HCT116 (cell line): ENCODE measurements around the gene OR1M1. TPM values are rescaled to one million over a fixed set of nuclear protein-coding genes. Genes with fewer than 3 reads are reported as not detected.

ENCODE experiments used
- ATAC-seq: fragments of 200-7000 bp; cut with Tn5 transposase; 2 replicates; pipeline ENCODE4 v1.9.1; 2020; ENCODE audit warnings: mild to moderate bottlenecking, moderate library complexity
- BruUV-seq: library from RNA; stranded (reverse); fragments of 400-500 nt; replicated peaks from 2 replicates; lab custom pipeline; 2021; lab: Mats Ljungman, UMichigan
- CTCF ChIA-PET: fragments of 300-600 bp; sonication (Branson Sonifier 250); formaldehyde crosslinking; loops from one replicate; lab custom pipeline; 2021; ENCODE audit warnings: antibody characterized with exemption; lab: Charles Lee
- POLR2A ChIA-PET: fragments of 300-600, 350-600 bp; sonication (Branson Sonifier 250); formaldehyde crosslinking; loops from one replicate; lab custom pipeline; 2021; ENCODE audit warnings: antibody characterized with exemption; lab: Charles Lee
- RAD21 ChIA-PET, 2 experiments: fragments of 300-600 bp; sonication (Branson Sonifier 250); formaldehyde crosslinking; loops; one replicate each; lab custom pipeline; 2023; ENCODE audit warnings: low total read pairs in 2 of 2; ENCODE audit not compliant: uncharacterized antibody in 2 of 2, unreplicated experiment in 2 of 2, low non-redundant PET in 1 of 2; lab: Charles Lee
- DNase-seq: peaks from one replicate; pipeline ENCODE4 v3.0.0-alpha.2; 2010; ENCODE audit warnings: low read depth, low spot score
- H2AFZ ChIP-seq: fragments of 200-600 bp; shearing (Covaris generic), sonication (generic); 2 replicates; pipeline ENCODE4 v1.6.1; 2017; ENCODE audit warnings: low read depth, mixed run types, mixed read lengths, antibody characterized with exemption, low read length; ENCODE audit not compliant: poor library complexity, severe bottlenecking
- H3K27ac ChIP-seq: 2 replicates; pipeline ENCODE4 v1.5.1; 2012; ENCODE audit warnings: low read depth, low read length
- H3K27me3 ChIP-seq: fragments of 200-600 bp; sonication (generic); 2 replicates; pipeline ENCODE4 v1.6.1; 2016; ENCODE audit warnings: mixed run types, low read length, mixed read lengths; ENCODE audit not compliant: insufficient read depth
- H3K36me3 ChIP-seq, 2 experiments: fragments of 200-500 bp in 1 of 2; fragments of 200-600 bp in 1 of 2; sonication (Bioruptor generic) in 1 of 2; sonication (generic) in 1 of 2; 2 replicates each; pipeline versions ENCODE4 v1.5.1 to v1.6.1; 2014 to 2016; ENCODE audit warnings: low read length in 2 of 2, inconsistent platforms in 1 of 2, mixed read lengths in 1 of 2, mixed run types in 1 of 2; ENCODE audit not compliant: insufficient read depth in 2 of 2, control insufficient read depth in 1 of 2
- H3K4me1 ChIP-seq, 2 experiments: fragments of 200-600 bp in 1 of 2; sonication (generic) in 1 of 2; 2 replicates each; pipeline versions ENCODE4 v1.5.1 to v1.6.1; 2012 to 2017; ENCODE audit warnings: low read length in 2 of 2, inconsistent platforms in 1 of 2, mild to moderate bottlenecking in 1 of 2, mixed read lengths in 1 of 2, mixed run types in 1 of 2, moderate library complexity in 1 of 2; ENCODE audit not compliant: insufficient read depth in 2 of 2, control insufficient read depth in 1 of 2
- H3K4me2 ChIP-seq: fragments of 200-600 bp; sonication (generic); 2 replicates; pipeline ENCODE4 v1.6.1; 2017; ENCODE audit warnings: mixed run types, low read length, mixed read lengths
- H3K4me3 ChIP-seq, 2 experiments: fragments of 200-600 bp in 1 of 2; sonication (generic) in 1 of 2; replicated peaks in 1 of 2; 2 replicates each; pipeline ENCODE4 v1.5.1; 2011 to 2016; ENCODE audit warnings: low read length in 2 of 2, control low read depth in 1 of 2, low read depth in 1 of 2, mild to moderate bottlenecking in 1 of 2, mixed read lengths in 1 of 2, mixed run types in 1 of 2
- H3K79me2 ChIP-seq: fragments of 200-600 bp; sonication (generic); 2 replicates; pipeline ENCODE4 v1.6.1; 2017; ENCODE audit warnings: mild to moderate bottlenecking, mixed run types, low read length, moderate library complexity, mixed read lengths; ENCODE audit not compliant: insufficient read depth
- H3K9ac ChIP-seq: fragments of 200-600 bp; sonication (generic); 2 replicates; pipeline ENCODE4 v1.6.1; 2016; ENCODE audit warnings: low read length, mixed read lengths
- H3K9me2 ChIP-seq: fragments of 200-600 bp; sonication (generic), shearing (Covaris generic); 2 replicates; pipeline ENCODE4 v1.6.1; 2017; ENCODE audit warnings: mixed run types, mild to moderate bottlenecking, moderate library complexity; ENCODE audit not compliant: insufficient read depth
- H3K9me3 ChIP-seq, 2 experiments: fragments of 200-500 bp in 1 of 2; fragments of 200-600 bp in 1 of 2; sonication (Bioruptor generic) in 1 of 2; sonication (generic) in 1 of 2; 2 replicates each; pipeline ENCODE4 v1.6.1; 2014 to 2017; ENCODE audit warnings: low read length in 2 of 2, mixed read lengths in 2 of 2, inconsistent platforms in 1 of 2, low read depth in 1 of 2, mild to moderate bottlenecking in 1 of 2, mixed run types in 1 of 2, moderate library complexity in 1 of 2; ENCODE audit not compliant: control insufficient read depth in 1 of 2, insufficient read depth in 1 of 2
- H4K20me1 ChIP-seq: fragments of 200-600 bp; sonication (generic), shearing (Covaris generic); 2 replicates; pipeline ENCODE4 v1.6.1; 2017; ENCODE audit warnings: mixed run types, mild to moderate bottlenecking, moderate library complexity; ENCODE audit not compliant: insufficient read depth
- CBX3 ChIP-seq: IDR thresholded peaks from 2 replicates; pipeline ENCODE4 v1.6.1; 2012; ENCODE audit warnings: low read depth
- EGR1 ChIP-seq: IDR thresholded peaks from 2 replicates; pipeline ENCODE4 v1.6.1; 2012; ENCODE audit warnings: low read depth
- FOSL1 ChIP-seq: IDR thresholded peaks from 2 replicates; pipeline ENCODE4 v1.6.1; 2012; ENCODE audit warnings: low read depth
- JUND ChIP-seq: IDR thresholded peaks from 2 replicates; pipeline ENCODE4 v1.6.1; 2012
- POLR2A ChIP-seq: IDR thresholded peaks from 2 replicates; pipeline ENCODE4 v1.7.0; 2011; ENCODE audit warnings: borderline replicate concordance; ENCODE audit not compliant: insufficient read depth, insufficient read length; ENCODE audit errors: extremely low read depth
- SIN3A ChIP-seq: IDR thresholded peaks from 2 replicates; pipeline ENCODE4 v1.6.1; 2012; ENCODE audit warnings: low read depth
- SRF ChIP-seq: IDR thresholded peaks from 2 replicates; pipeline ENCODE4 v1.6.1; 2012; ENCODE audit warnings: low read depth
- TCF7L2 ChIP-seq: IDR thresholded peaks from 2 replicates; pipeline ENCODE4 v1.7.0; 2011; ENCODE audit warnings: borderline replicate concordance, inconsistent platforms; ENCODE audit not compliant: insufficient read depth, insufficient read length; ENCODE audit errors: extremely low read depth
- ZNF274 ChIP-seq: fragments of 200-500 bp; sonication (Bioruptor generic); IDR thresholded peaks from 2 replicates; pipeline ENCODE4 v1.6.1; 2014; ENCODE audit warnings: mild to moderate bottlenecking, low read depth, low read length, inconsistent platforms
- intact Hi-C: fragments of 100-400 bp; cut with micrococcal nuclease; formaldehyde crosslinking; loops from 2 replicates; pipeline ENCODE4 v1.10.0; 2022
- total RNA-seq: library from RNA; stranded (reverse); gene quantifications from one replicate; pipeline ENCODE4 v1.2.1, GENCODE V29; 2021; ENCODE audit not compliant: unreplicated experiment
- TF ChIP-seq, protein P1 (sequence below), 3 experiments: fragments of 200-600 bp in 1 of 3; sonication (generic) in 1 of 3; IDR thresholded peaks in 2 of 3; conservative IDR thresholded peaks in 1 of 3; 2 replicates each; pipeline ENCODE4 v1.5.1; 2012 to 2017; ENCODE audit warnings: low read depth in 2 of 3, low read length in 2 of 3, antibody characterized with exemption in 1 of 3, borderline replicate concordance in 1 of 3, control low read depth in 1 of 3, mild to moderate bottlenecking in 1 of 3, mixed read lengths in 1 of 3, mixed run types in 1 of 3, moderate library complexity in 1 of 3; ENCODE audit not compliant: insufficient read depth in 1 of 3

OR1M1 gene
- total RNA-seq, 1 experiment from 2014 or later = not detected

DNA sequence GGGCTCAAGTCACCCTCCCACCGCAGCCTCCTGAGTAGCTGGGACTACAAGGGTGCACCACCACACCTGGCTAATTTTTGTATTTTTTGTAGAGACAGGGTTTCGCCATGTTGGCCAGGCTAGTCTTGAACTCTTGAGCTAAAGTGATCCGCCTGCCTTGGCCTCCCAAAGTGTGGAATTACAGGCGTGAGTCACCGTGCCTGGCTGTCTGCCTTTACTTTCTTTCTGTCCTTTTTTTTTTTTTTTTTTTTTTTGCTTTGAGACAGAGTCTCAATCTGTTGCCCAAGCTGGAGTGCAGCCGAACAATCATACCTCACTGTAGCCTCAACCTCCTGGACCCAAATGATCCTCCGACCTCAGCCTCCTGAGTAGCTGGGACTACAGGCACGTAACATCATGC lies 25.0 kb upstream of the OR1M1 start:
- Histone ChIP-seq H3K27ac (no peak overlapping the region), H2AFZ (peak overlapping the region; percentile 10), H3K4me3 (no peak overlapping the region), H3K79me2 (no peaks in the 10 kb centered on the region), H3K4me2 (peak overlapping the region; percentile 32), H3K4me1 (peaks cover 14 to 15% of the 10 kb centered on the region in 2 experiments; a peak in 3 of 4 replicates), H3K9ac (no peak overlapping the region), H3K27me3 (no peaks in the 10 kb centered on the region), H3K36me3 (no peaks in the 10 kb centered on the region), H3K9me2 (no peaks in the 10 kb centered on the region), H4K20me1 (no peaks in the 10 kb centered on the region), H3K9me3 (no peaks in the 10 kb centered on the region)
- ChIA-PET RAD21 (interaction anchor here (0.7 kb wide), 2 partner anchors 14 to 73 kb away, joined by 3 to 4 read pairs; no protein-coding TSS in a partner anchor), CTCF (interaction anchor here (0.6 kb wide), 1 partner anchor 420 kb away, joined by 3 read pairs; no protein-coding TSS in a partner anchor), POLR2A (no interaction called here)
- DNase-seq (no peak), ATAC-seq (peak; percentile 52; the same call in 1 of the 2 replicates)
- TF ChIP-seq FOSL1 = 0 out of 2 replicates have a peak, but pooled peaks have one; percentile 29
- TF ChIP-seq TCF7L2 = no peak
- peak; percentile 36; the same call in 1 of the 2 replicates for TF ChIP-seq CBX3
- intact Hi-C loops = no loop called here
- BruUV-seq = no TSS peak

DNA sequence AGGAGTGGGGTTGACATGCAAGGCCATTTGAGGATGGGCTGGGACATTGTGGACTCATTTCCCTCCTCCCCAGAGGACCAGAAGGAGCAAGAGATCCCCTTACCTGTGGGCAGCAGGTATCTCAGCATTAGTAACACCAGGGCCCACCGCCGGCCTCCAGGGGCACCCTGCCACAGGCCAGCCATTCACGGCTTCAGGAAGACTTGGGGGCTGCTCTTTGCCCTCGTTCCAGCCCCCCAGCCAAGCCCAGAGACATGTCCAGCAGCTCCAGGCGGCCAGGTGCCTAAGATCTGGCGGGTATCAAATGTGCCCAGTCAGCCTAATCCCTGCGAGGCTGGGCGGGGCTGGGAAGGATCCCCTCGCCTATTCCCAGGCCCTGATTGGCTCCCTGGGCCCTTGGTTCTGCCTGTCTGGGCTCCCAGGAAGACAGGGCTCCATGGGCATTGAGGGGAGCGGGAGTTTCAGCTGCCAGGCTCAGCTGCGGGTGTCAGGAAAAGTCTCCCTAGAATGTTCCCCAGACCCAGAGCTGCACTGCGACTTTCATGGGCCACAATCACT lies 21.3 kb upstream of the OR1M1 start:
- peaks cover 19 to 27% of the 10 kb centered on the region in 2 experiments; a peak in 3 of 4 replicates for H3K4me1 ChIP-seq
- H2AFZ ChIP-seq = no peak overlapping the region
- H3K4me2 ChIP-seq = no peak overlapping the region
- no peak overlapping the region for H3K27ac ChIP-seq
- DNase-seq = no peak
- no peak overlapping the region for H3K4me3 ChIP-seq
- H3K9me2 ChIP-seq = no peaks in the 10 kb centered on the region
- no peaks in the 10 kb centered on the region for H3K27me3 ChIP-seq
- intact Hi-C loops = no loop called here
- RAD21 ChIA-PET = no interaction called here
- POLR2A ChIA-PET = interaction anchor here (0.7 kb wide), 1 partner anchor 516 kb away, joined by 3 read pairs; no protein-coding TSS in a partner anchor
- ATAC-seq = no peak
- no peak overlapping the region for H3K9ac ChIP-seq
- no peak for TF ChIP-seq SIN3A
- no peak for TF ChIP-seq FOSL1
- TF ChIP-seq JUND = no peak
- no peak for TF ChIP-seq EGR1
- no peak for TF ChIP-seq CBX3
- TF ChIP-seq, protein P1, sequence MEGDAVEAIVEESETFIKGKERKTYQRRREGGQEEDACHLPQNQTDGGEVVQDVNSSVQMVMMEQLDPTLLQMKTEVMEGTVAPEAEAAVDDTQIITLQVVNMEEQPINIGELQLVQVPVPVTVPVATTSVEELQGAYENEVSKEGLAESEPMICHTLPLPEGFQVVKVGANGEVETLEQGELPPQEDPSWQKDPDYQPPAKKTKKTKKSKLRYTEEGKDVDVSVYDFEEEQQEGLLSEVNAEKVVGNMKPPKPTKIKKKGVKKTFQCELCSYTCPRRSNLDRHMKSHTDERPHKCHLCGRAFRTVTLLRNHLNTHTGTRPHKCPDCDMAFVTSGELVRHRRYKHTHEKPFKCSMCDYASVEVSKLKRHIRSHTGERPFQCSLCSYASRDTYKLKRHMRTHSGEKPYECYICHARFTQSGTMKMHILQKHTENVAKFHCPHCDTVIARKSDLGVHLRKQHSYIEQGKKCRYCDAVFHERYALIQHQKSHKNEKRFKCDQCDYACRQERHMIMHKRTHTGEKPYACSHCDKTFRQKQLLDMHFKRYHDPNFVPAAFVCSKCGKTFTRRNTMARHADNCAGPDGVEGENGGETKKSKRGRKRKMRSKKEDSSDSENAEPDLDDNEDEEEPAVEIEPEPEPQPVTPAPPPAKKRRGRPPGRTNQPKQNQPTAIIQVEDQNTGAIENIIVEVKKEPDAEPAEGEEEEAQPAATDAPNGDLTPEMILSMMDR (IDR thresholded peaks at IDR 0.05 in 2 of 3, conservative IDR thresholded peaks at IDR 0.05 in 1 of 3; ENCODE audit: borderline replicate concordance in 1 of 3, insufficient read depth in 1 of 3, low read depth in 2 of 3, low read length in 2 of 3) = no peak
- no peak for TF ChIP-seq ZNF274
- TF ChIP-seq SRF = no peak
- no peak for TF ChIP-seq POLR2A
- no peaks in the 10 kb centered on the region for H3K79me2 ChIP-seq
- H3K9me3 ChIP-seq = no peaks in the 10 kb centered on the region
- no TSS peak for BruUV-seq
- CTCF ChIA-PET = no interaction called here
- H3K36me3 ChIP-seq = no peaks in the 10 kb centered on the region
- H4K20me1 ChIP-seq = no peaks in the 10 kb centered on the region
